ENCODE data around the gene TSR3.

TSR3 gene

GRCh38 chr16:1350691-1351090 lies 987 bp downstream of the TSR3 start:
- DNase-seq, result no peak

DNA sequence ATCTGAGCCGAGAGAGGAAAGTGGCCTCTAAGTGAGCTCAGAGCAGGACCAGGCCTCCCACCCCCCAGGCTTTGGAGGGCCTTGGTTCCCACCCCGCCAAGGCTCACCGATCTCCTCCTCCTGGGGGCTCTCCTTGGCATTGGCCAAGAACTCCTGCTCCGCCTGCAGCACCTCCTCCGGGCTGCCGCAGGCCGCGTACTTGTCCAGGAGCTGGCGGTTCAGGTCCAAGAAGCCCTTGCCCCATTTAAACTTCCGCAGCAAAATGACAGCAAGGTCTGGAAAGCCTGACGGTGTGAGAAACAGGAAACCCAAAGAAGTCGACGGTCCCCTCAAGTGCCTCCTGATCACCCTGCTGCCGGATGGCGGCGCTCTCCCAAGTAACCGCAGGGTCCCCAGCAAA lies 1.7 kb downstream of the TSR3 start:
- no peak for DNase-seq

- no peak for DNase-seq
Measured at GRCh38 chr16:1349351-1349750, 2.3 kb downstream of the TSR3 start.

DNA sequence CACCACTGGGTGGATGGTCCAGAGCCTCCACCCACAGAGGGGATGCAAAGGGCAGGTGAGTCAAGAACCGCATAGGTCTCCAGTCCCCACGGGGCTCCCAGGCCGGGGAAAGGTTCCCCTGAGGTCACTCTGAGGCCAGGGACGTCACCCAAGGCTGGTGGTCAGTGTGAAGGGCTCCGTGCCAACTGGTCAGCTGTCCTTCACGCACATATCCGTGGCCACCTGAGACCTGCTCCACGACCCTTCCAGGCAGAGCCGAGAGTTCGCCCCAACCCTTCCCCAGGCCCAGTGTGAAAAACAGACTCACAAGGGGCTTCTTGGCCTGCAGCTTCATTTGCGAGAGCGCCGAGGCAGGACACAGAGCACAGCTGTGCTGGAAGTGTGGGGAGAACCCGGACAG lies 2.8 kb downstream of the TSR3 start:
- no peak for DNase-seq

DNA sequence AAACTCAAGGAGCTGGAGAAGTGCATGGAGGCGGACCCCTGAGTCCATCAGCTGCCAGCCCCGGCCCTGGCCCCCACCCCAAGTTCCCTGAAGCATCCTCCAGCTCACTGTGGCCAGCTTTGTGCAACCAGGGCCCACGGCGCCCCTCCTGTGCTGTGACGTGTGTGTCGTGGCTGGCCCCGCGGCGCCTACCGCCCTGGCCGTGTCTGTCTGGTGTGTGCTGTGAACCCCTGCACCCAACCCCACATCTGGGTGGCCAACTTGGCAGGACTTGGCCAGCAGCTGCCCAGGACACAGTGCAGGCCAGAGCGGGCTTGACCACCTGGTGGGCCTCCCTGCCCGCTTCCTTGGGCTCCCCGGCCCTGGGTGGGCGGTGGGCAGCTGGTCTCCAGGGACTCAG lies 3.2 kb downstream of the TSR3 start:
- no peak for DNase-seq

GRCh38 chr16:1347962-1348361 lies 3.7 kb downstream of the TSR3 start:
- no peak for DNase-seq

DNA sequence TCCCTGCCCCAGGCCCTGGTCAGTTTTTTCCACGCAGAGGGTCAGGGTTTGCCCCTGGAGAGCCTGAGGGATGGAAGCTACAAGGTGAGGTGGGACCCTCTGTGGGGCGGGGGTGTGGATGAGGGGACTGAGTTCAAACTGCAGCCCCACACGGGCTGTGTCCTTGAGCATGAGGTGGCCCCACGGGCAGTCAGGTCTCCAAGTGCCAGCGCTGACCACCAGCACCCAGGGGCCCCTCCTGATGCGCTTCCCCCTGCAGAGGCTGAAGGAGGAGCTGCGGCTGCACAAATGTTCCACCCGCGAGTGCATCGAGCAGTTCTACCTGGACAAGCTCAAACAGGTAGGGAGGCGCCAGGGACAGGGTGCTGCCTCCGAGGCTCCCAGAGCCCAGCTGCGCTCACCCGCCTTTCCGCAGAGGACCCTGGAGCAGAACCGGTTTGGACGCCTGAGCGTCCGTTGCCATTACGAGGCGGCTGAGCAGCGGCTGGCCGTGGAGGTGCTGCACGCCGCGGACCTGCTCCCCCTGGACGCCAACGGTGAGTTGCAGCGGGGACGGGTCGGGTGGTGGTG lies 4.3 kb downstream of the TSR3 start:
- DNase-seq, result no peak

GRCh38 chr16:1346422-1347285 lies 5.0 kb downstream of the TSR3 start:
- no peak for DNase-seq

- no peak for DNase-seq
Measured at GRCh38 chr16:1345651-1346421, 5.8 kb downstream of the TSR3 start.

DNA sequence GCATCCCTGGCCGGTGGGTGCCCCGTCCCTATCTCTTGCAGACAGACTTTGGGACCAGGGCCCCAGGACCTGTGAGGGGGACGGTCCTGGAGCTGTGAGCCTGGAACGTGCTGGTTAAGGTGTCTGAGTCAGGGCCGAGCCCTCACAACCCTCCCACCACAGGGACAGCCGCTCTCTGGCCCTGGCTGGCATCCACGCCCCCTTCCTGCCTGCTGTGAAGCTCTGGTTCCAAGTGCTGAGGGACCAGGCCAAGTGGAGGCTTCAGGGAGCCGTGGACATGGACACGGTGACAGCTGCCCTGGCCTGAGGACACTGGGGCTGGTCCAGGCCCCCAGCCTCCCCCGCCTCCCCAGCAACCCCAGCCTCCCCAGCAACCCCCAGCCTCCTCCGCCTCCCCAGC lies 6.6 kb downstream of the TSR3 start:
- DNase-seq, result no peak

DNA sequence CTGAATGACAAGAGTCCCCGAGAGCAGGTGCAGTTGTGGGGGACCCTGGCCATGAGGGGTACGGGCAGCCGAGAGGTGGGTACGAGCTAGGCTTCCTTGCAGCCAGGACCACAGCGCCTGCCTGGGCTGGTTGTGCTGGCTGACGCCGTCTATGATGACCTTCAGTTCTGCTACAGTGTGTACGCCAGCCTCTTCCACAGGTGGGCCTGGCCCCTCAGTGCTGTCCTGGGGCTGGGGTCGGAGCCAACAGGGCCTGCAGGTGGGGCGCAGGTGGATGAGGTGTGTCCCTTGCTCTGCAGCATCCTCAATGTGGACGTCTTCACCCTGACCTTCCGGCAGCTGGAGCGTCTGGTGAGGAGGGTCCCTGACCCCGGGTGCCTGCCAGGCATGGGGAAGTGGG lies 7.2 kb downstream of the TSR3 start:
- no peak for DNase-seq

- DNase-seq, result no peak
Measured at GRCh38 chr16:1343428-1344242, 8.0 kb downstream of the TSR3 start.

DNA sequence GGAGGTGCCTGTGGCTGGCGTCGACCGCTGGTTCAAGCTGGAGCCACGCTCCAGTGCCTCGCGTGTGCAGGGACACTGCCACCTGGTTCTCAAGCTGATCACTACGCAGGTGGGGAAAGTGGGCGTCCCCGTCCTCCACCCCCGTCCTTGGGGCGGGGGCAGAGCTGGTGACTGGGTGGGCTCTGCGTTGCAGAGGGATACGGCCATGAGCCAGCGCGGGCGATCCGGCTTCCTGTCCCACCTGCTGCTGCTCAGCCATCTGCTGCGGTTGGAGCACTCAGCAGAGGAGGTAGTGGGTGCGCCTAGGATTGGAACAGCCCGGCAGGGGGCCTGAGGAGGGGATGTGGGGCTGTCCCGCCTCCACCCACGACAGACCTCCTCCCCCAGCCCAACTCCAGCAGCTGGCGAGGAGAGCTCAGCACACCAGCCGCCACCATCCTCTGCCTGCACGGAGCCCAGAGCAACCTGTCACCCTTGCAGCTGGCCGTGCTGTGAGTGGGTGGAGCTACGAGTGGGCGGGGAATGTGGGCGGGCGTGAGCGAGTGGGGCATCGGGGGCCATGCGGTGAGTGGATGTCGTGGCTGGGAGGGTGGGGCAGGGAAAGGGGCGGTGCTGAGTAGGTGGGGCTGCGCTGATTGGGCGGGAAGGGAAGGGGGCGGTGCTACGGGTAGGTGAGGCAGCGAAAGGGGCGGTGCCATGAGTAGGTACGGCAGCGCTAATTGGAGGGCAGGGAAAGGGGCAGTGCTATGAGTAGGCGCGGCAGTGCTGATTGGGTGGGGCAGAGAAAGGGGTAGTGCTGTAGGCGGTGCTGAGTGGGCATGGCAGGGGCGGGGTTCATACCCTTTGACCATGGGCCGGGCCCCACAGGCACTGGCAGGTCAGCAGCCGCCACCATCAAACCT lies 8.9 kb downstream of the TSR3 start:
- peak; percentile 99 for DNase-seq

GRCh38 chr16:1341495-1342420 lies 9.9 kb downstream of the TSR3 start:
- DNase-seq, result no peak

DNA sequence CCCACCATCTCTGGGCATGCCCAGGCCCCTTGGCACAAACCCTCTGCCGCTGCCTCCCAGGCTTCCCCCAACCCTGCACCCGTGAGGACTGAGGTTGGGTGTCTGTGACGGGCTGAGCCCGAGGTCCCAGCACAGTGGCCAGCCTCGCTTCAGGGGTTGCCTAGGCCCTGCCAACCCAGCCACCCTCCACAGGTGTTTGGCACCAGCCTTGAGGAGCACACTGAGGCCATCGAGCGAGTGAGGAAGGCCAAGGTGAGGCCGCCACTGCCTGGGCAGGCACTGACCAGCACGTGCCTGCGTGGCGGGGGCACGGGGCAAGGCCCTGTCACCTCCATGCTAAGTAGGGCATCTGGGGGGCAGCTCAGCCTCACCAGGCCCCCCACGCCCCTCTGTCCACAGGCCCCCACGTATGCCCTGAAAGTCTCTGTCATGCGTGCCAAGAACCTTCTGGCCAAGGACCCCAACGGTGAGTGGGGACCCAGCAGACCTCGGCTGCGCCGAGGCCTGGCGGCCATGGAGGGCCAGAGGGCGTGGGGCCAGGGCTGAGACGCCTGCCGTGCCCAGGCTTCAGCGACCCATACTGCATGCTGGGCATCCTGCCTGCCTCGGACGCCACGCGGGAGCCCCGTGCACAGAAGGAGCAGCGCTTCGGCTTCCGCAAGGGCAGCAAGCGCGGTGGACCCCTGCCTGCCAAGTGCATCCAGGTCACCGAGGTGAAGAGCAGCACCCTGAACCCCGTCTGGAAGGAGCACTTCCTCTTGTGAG lies 10.8 kb downstream of the TSR3 start:
- DNase-seq, result no peak

DNA sequence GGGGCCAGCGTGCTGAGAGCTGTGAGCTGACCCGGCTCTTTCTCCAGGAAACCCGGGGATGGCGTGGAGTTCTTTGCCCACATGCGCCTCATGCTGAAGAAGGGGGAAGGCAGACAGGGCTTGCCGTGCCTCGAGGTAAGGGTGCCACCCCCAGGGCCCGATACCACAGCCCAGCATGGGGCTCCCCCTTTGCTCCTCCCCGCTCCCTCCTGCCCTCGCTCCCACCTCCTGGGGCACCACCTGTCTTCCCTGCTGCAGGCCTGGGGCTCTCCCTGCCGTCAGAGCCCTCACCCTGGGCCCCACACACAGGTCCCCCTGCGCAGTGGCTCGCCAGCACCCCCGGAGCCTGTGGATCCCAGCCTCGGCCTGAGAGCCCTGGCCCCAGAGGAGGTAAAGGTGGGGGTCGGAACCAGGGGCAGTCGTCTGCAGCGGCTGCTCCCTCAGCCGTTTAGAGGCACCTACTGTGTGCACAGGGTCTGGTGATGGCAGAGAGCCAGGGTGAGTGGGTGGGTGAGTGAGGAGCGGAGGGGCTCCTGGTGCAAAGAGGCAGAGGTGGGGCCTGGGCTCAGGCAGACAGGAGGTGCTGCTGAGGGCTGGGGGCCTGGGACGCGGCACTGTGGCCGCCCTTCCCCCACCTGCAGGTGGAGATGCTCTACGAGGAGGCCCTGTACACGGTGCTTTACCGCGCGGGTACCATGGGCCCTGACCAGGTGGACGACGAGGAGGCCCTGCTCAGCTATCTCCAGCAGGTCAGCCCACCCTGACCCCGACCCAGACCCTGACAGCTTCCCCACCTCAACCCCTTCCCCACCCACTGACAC lies 12.6 kb downstream of the TSR3 start:
- DNase-seq, result no peak

- no peak for DNase-seq
Measured at GRCh38 chr16:1338119-1338730, 13.5 kb downstream of the TSR3 start.

DNA sequence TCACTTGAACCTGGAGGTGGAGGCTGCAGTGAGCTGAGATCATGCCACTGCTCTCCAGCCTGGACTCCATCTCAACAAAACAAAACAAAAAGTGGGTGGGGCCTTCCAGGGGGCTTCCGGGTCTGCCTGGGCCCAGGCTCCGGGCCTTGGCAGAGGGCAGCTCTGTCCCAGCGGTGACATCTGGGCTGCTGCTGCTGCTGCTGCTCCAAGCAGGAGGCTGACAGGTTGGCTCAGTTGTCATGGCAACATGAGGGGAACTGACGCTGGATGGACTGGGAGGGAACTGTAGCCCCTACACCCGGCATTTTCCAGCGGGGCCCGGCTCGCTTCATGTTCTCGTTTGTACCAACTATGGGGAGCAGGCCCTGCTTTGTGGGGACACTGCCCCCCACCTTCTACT lies 14.2 kb downstream of the TSR3 start:
- no peak for DNase-seq

GRCh38 chr16:1336619-1337018 lies 15.1 kb downstream of the TSR3 start:
- no peak for DNase-seq

Data from CD4-positive, alpha-beta T cell treated with Interleukin-10 for 1 hour (primary cell).